ENCODE results near the gene CLC. TPM values are rescaled to one million over a fixed set of nuclear protein-coding genes. Genes with fewer than 3 reads are reported as not detected.

CLC gene
- total RNA-seq, 4 donors from 2014 or later = not detected

GRCh38 chr19:39749981-39750380 lies 12.2 kb upstream of the CLC start:
- H3K4me3 ChIP-seq = no peak overlapping the region
- no peaks in the 10 kb centered on the region for H3K9me3 ChIP-seq
- DNase-seq (ENCODE audit: low spot score in 2 of 2) = no peak
- no peaks in the 10 kb centered on the region for H3K36me3 ChIP-seq
- H3K27ac ChIP-seq = no peak overlapping the region
- no peaks in the 10 kb centered on the region for H3K4me1 ChIP-seq
- H3K27me3 ChIP-seq = no peaks in the 10 kb centered on the region
- WGBS, 2 donors = 78 to 80% methylated on average over 5 of the region's 5 CpGs
- no peak for TF ChIP-seq CTCF (IDR thresholded peaks at IDR 0.05)
- no peak for TF ChIP-seq EP300 (IDR thresholded peaks at IDR 0.05)
- no peak for TF ChIP-seq POLR2A (IDR thresholded peaks at IDR 0.05)

- Histone ChIP-seq H3K36me3 (no peaks in the 10 kb centered on the region), H3K9me3 (no peaks in the 10 kb centered on the region), H3K4me3 (no peak overlapping the region), H3K4me1 (no peaks in the 10 kb centered on the region), H3K27me3 (no peaks in the 10 kb centered on the region), H3K27ac (no peak overlapping the region)
- DNase-seq (ENCODE audit: low spot score in 2 of 2) = no peak
- TF ChIP-seq CTCF (IDR thresholded peaks at IDR 0.05) (no peak), EP300 (IDR thresholded peaks at IDR 0.05) (no peak), POLR2A (IDR thresholded peaks at IDR 0.05) (no peak)
- WGBS, 2 donors = 61 to 71% methylated on average over 4 of the region's 4 CpGs
Measured at GRCh38 chr19:39746836-39747529, 9.2 kb upstream of the CLC start.

- H3K36me3 ChIP-seq = no peaks in the 10 kb centered on the region
- no peaks in the 10 kb centered on the region for H3K4me1 ChIP-seq
- no peak overlapping the region for H3K27ac ChIP-seq
- WGBS, 2 donors = 59 to 65% methylated on average over 3 of the region's 3 CpGs
- TF ChIP-seq EP300 (IDR thresholded peaks at IDR 0.05) = no peak
- no peak for DNase-seq (ENCODE audit: low spot score in 2 of 2)
- no peaks in the 10 kb centered on the region for H3K9me3 ChIP-seq
- no peaks in the 10 kb centered on the region for H3K27me3 ChIP-seq
- H3K4me3 ChIP-seq = no peak overlapping the region
Measured at GRCh38 chr19:39745643-39746042, 7.8 kb upstream of the CLC start.

- no peaks in the 10 kb centered on the region for H3K9me3 ChIP-seq
- H3K4me1 ChIP-seq = no peaks in the 10 kb centered on the region
- H3K4me3 ChIP-seq = no peak overlapping the region
- WGBS, 2 donors = 83 to 92% methylated on average over 1 of the region's 1 CpG
- no peak for DNase-seq (ENCODE audit: low spot score in 2 of 2)
- TF ChIP-seq EP300 (IDR thresholded peaks at IDR 0.05) (no peak), CTCF (IDR thresholded peaks at IDR 0.05) (no peak), POLR2A (IDR thresholded peaks at IDR 0.05) (no peak)
- H3K36me3 ChIP-seq = no peaks in the 10 kb centered on the region
- no peaks in the 10 kb centered on the region for H3K27me3 ChIP-seq
- no peak overlapping the region for H3K27ac ChIP-seq
Measured at GRCh38 chr19:39740395-39740794, 2.6 kb upstream of the CLC start.

- Histone ChIP-seq H3K36me3 (no peaks in the 10 kb centered on the region), H3K9me3 (no peaks in the 10 kb centered on the region), H3K27me3 (no peaks in the 10 kb centered on the region), H3K4me3 (no peak overlapping the region), H3K27ac (no peak overlapping the region), H3K4me1 (no peaks in the 10 kb centered on the region)
- 36 to 47% methylated on average over 3 of the region's 3 CpGs for WGBS, 2 donors
- no peak for DNase-seq (ENCODE audit: low spot score in 2 of 2)
- TF ChIP-seq POLR2A (IDR thresholded peaks at IDR 0.05) (no peak), EP300 (IDR thresholded peaks at IDR 0.05) (no peak), CTCF (IDR thresholded peaks at IDR 0.05) (no peak)
Measured at GRCh38 chr19:39738814-39739213, 985 bp upstream of the CLC start.
